Heart left ventricle (tissue), 16 donors: ENCODE measurements around the gene MAP3K5. TPM values are rescaled to one million over a fixed set of nuclear protein-coding genes. Genes with fewer than 3 reads are reported as not detected.
A peak's percentile ranks its signal among the peaks of the same experiment; 100 is the strongest.

ENCODE experiments used
- ATAC-seq, 4 donors: fragments of 200-7000 bp; cut with Tn5 transposase; one replicate each; pipeline ENCODE4 v1.9.1; 2020 to 2022; ENCODE audit warnings: moderate library complexity in 4 of 4, mild to moderate bottlenecking in 3 of 4, moderate number of reproducible peaks in 1 of 4
- DNase-seq, 5 donors: peaks; one replicate each; pipeline ENCODE4 v3.0.0-alpha.2; 2020
- H3K27ac ChIP-seq, 12 donors: fragments of 200-600 bp; sonication (generic) in 4 of 12; one replicate each; pipeline versions ENCODE4 v1.5.0 to v1.8.0; 2016 to 2022; ENCODE audit warnings: mild to moderate bottlenecking in 2 of 12
- H3K27me3 ChIP-seq, 9 donors: fragments of 200-600 bp; sonication (generic) in 2 of 9; one replicate each; pipeline versions ENCODE4 v1.5.1 to v1.8.0; 2016 to 2022; ENCODE audit warnings: mild to moderate bottlenecking in 3 of 9
- H3K36me3 ChIP-seq, 9 donors: fragments of 200-600 bp; sonication (generic) in 2 of 9; one replicate each; pipeline versions ENCODE4 v1.5.0 to v1.8.0; 2018 to 2022; ENCODE audit warnings: mild to moderate bottlenecking in 2 of 9
- H3K4me1 ChIP-seq, 12 donors: fragments of 200-600 bp; sonication (generic) in 4 of 12; one replicate each; pipeline versions ENCODE4 v1.5.0 to v1.8.0; 2016 to 2022; ENCODE audit warnings: mild to moderate bottlenecking in 3 of 12
- H3K4me3 ChIP-seq, 12 donors: fragments of 200-600 bp; sonication (generic) in 4 of 12; one replicate each; pipeline versions ENCODE4 v1.5.0 to v1.8.0; 2017 to 2022; ENCODE audit warnings: mild to moderate bottlenecking in 9 of 12, moderate library complexity in 4 of 12
- H3K9me3 ChIP-seq, 12 donors: fragments of 200-600 bp; sonication (generic) in 4 of 12; one replicate each; pipeline versions ENCODE4 v1.5.0 to v1.8.0; 2016 to 2022; ENCODE audit warnings: mild to moderate bottlenecking in 1 of 12
- CTCF ChIP-seq, 12 donors: fragments of 200-600 bp; sonication (generic) in 4 of 12; IDR thresholded peaks; one replicate each; pipeline versions ENCODE4 v1.5.0 to v1.8.0; 2018 to 2022; ENCODE audit warnings: antibody characterized with exemption in 12 of 12, mild to moderate bottlenecking in 5 of 12
- POLR2A ChIP-seq, 2 donors: fragments of 450-650 bp; IDR thresholded peaks; one replicate each; pipeline ENCODE4 v1.6.1; 2017; ENCODE audit warnings: antibody characterized with exemption in 2 of 2, mild to moderate bottlenecking in 2 of 2, moderate library complexity in 2 of 2
- WGBS, 4 donors: extraction: QIAGEN DNeasy Blood & Tissue Kit in 2 of 4; methylation state at CpG; one replicate each; pipeline versions ENCODE4 v1.1.5 to v1.1.7; 2013 to 2018; 5-methylcytosine and 5-hydroxymethylcytosine counted together
- intact Hi-C, 10 donors: fragments of 100-400 bp; cut with DNase I; formaldehyde crosslinking; loops; one replicate each; pipeline versions ENCODE4 v1.11.1 to v1.14.2; 2022
- polyA plus RNA-seq, 2 donors: library from polyadenylated mRNA; stranded (reverse); fragments of 200-250 nt; gene quantifications; one replicate each; pipeline ENCODE4 v1.2.3, GENCODE V29; 2013
- total RNA-seq, 9 donors: library from RNA; depleted of rRNA in 2 of 9; stranded (reverse); fragments of >200 nt in 2 of 9; fragmentation: NEBNext Ultra II Directional in 3 of 9; extraction: Animal tissue kit (Norgen Biotek cat#: 25700) in 3 of 9; gene quantifications; one replicate each; pipeline versions ENCODE4 v1.1.0 to v1.2.4, GENCODE V29; 2016 to 2023
- donor health status: ischemic (EF 13 %, LVEDD 7.1; RV severe dilation, severe dysfunction).
- donor health status: healthy with polysubstance abuse.
- donor health status: DM: no; HTN: yes; CAD: no.
- donor health status: DM: no; HTN: no; CAD: no.
- donor health status: ischemic (EF 25% LVEDD 6.9; RV normal size, moderate dysfunction).
- donor health status: ischemic (EF 25% LVEDD 5.7; RV mildly dilated, moderate dysfunction).
- donor health status: healthy.
- donor health status: DM: yes; HTN: yes; CAD: no.
- donor health status: ischemic (EF 35%, LVEDD 5.7; RV mildly dilated, moderate dysfunction).
- donor health status: nonischemic (EF 11% LVEDD 7.7; RV severe dilation, severe dysfunction).
- donor health status: DM: yes; HTN: yes; CAD: no.
- donor health status: PGD.
- donor health status: ischemic (EF 29% LVEDD 5.4; RV normal size, mild dysfunction).
- donor health status: nonischemic (EF 23%, LVEDD 6.1; RV moderate dilation, normal function).

The MAP3K5 gene
- total and polyA plus RNA-seq, 11 donors = 7.1 to 34.1 (median 27.8) TPM

DNA sequence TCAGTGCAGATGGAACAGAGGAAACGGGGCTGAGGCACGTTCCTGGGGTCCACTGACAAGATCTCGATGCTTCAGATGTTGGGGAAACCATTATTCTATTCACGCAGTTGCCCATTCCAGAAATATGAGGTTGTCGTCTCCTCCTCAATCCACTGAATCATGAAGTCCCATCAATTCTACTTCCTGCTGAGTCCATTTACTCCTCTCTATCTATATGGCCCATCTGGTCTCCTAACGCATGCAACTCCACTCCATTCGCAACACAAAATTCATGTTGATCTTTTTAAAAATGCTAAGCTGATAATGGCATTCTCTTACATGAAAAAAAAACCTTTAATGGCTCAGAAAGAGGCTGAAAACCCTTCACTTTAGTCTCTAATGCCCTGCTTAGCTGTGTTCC is 37.5 kb downstream of the MAP3K5 start:
- intact Hi-C loops = loop anchor here in 1 of 10 donors (5.0 kb wide), 1 partner anchor 32 kb away; no protein-coding TSS in a partner anchor
- no peak for DNase-seq

DNA sequence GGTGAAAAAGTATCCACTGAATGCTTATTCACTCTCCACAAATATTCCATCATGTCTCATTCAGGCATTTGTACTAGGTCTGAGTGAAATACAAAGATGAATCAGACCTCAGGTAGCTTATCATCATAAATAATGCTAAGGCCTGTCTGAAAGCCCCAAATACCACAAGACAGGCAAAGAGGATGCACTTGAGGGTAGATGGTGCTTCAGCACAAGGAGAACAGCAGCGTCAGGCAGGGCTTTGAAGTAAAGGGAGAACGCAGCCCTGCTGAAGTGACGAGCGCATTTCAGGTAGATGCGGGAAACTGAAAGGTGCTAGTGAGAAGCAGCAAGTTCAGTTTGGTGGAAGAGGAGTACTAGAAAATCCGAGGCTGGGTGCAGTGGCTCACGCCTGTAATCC is 38.7 kb downstream of the MAP3K5 start:
- Histone ChIP-seq H3K27ac (peak overlapping the region in 1 of 12 donors; percentile 82), H3K9me3 (no peaks in the 10 kb centered on the region), H3K4me1 (peaks cover 0 to 75% (median 26%) of the 10 kb centered on the region in 12 donors), H3K4me3 (no peak overlapping the region), H3K36me3 (no peaks in the 10 kb centered on the region), H3K27me3 (no peaks in the 10 kb centered on the region)
- no peak for DNase-seq
- intact Hi-C loops = loop anchor here in 1 of 10 donors (5.0 kb wide), 1 partner anchor 34 kb away; no protein-coding TSS in a partner anchor
- ATAC-seq = no peak
- TF ChIP-seq CTCF (IDR thresholded peaks at IDR 0.05) (no peak), POLR2A (IDR thresholded peaks at IDR 0.05) (no peak)
- 84 to 91% (median 89%) methylated on average over 7 of the region's 7 CpGs for WGBS, 4 donors

More for the DNA sequence above, 37.5 kb downstream of the MAP3K5 start:
- TF ChIP-seq CTCF (IDR thresholded peaks at IDR 0.05) = no peak
- no peak for TF ChIP-seq POLR2A (IDR thresholded peaks at IDR 0.05)
- Histone ChIP-seq H3K27me3 (no peaks in the 10 kb centered on the region), H3K9me3 (no peaks in the 10 kb centered on the region), H3K36me3 (no peaks in the 10 kb centered on the region), H3K4me1 (peaks cover 0 to 72% (median 27%) of the 10 kb centered on the region in 12 donors), H3K4me3 (no peak overlapping the region), H3K27ac (no peak overlapping the region)
- WGBS, 4 donors = 79 to 94% (median 87%) methylated on average over 7 of the region's 7 CpGs
- no peak for ATAC-seq

- no peaks in the 10 kb centered on the region for H3K27me3 ChIP-seq
- ATAC-seq = peak; percentile 26 to 69 (median 37)
- H3K27ac ChIP-seq = peak overlapping the region in 10 of 12 donors; percentile 4 to 82 (median 48)
- 71 to 80% (median 78%) methylated on average over 7 of the region's 7 CpGs for WGBS, 4 donors
- no peak overlapping the region for H3K4me3 ChIP-seq
- TF ChIP-seq POLR2A (IDR thresholded peaks at IDR 0.05) = no peak
- TF ChIP-seq CTCF (IDR thresholded peaks at IDR 0.05) = no peak
- H3K9me3 ChIP-seq = no peaks in the 10 kb centered on the region
- peaks cover 0 to 68% (median 22%) of the 10 kb centered on the region in 12 donors for H3K4me1 ChIP-seq
- no peak for DNase-seq
- intact Hi-C loops = loop anchor here in 1 of 10 donors (5.0 kb wide), 1 partner anchor 35 kb away; no protein-coding TSS in a partner anchor
- H3K36me3 ChIP-seq = no peaks in the 10 kb centered on the region
These were observed 39.7 kb downstream of the MAP3K5 start for GRCh38 chr6:136752554-136752953.

- WGBS, 4 donors = 90 to 95% (median 93%) methylated on average over 2 of the region's 2 CpGs
- H3K36me3 ChIP-seq = no peaks in the 10 kb centered on the region
- TF ChIP-seq POLR2A (IDR thresholded peaks at IDR 0.05) (no peak), CTCF (IDR thresholded peaks at IDR 0.05) (no peak)
- no peaks in the 10 kb centered on the region for H3K9me3 ChIP-seq
- H3K27ac ChIP-seq = peak overlapping the region in 10 of 12 donors; percentile 13 to 82 (median 48)
- H3K4me3 ChIP-seq = peak overlapping the region in 1 of 12 donors; percentile 9
- no peaks in the 10 kb centered on the region for H3K27me3 ChIP-seq
- DNase-seq (no peak), ATAC-seq (no peak)
- peaks cover 0 to 62% (median 21%) of the 10 kb centered on the region in 12 donors for H3K4me1 ChIP-seq
- intact Hi-C loops = loop anchor here in 1 of 10 donors (5.0 kb wide), 1 partner anchor 35 kb away; no protein-coding TSS in a partner anchor
These were observed 40.3 kb downstream of the MAP3K5 start for GRCh38 chr6:136751991-136752390.
